PFSK-1 (cell line): ENCODE data around the gene GPC4.

ENCODE experiments used
- POLR2AphosphoS5 ChIP-seq: IDR thresholded peaks from 2 replicates; pipeline ENCODE4 v1.6.1; 2012; ENCODE audit warnings: low read depth, mild to moderate bottlenecking, control low read depth, low read length, moderate library complexity
- SIN3A ChIP-seq: IDR thresholded peaks from 2 replicates; pipeline ENCODE4 v1.6.1; 2012; ENCODE audit warnings: mild to moderate bottlenecking, low read length, moderate library complexity, borderline replicate concordance; ENCODE audit not compliant: insufficient read depth
- TAF1 ChIP-seq: IDR thresholded peaks from 2 replicates; pipeline ENCODE4 v1.6.1; 2012; ENCODE audit warnings: low read length, control low read depth, borderline replicate concordance; ENCODE audit not compliant: insufficient read depth
- TF ChIP-seq, protein P1 (sequence below), 2 experiments: IDR thresholded peaks; 2 replicates each; pipeline versions ENCODE4 v1.6.1 to v1.8.0; 2011 to 2012; ENCODE audit warnings: low read depth in 2 of 2, low read length in 2 of 2, control low read depth in 1 of 2, inconsistent platforms in 1 of 2, mild to moderate bottlenecking in 1 of 2, moderate library complexity in 1 of 2; ENCODE audit not compliant: insufficient read depth in 1 of 2

DNA sequence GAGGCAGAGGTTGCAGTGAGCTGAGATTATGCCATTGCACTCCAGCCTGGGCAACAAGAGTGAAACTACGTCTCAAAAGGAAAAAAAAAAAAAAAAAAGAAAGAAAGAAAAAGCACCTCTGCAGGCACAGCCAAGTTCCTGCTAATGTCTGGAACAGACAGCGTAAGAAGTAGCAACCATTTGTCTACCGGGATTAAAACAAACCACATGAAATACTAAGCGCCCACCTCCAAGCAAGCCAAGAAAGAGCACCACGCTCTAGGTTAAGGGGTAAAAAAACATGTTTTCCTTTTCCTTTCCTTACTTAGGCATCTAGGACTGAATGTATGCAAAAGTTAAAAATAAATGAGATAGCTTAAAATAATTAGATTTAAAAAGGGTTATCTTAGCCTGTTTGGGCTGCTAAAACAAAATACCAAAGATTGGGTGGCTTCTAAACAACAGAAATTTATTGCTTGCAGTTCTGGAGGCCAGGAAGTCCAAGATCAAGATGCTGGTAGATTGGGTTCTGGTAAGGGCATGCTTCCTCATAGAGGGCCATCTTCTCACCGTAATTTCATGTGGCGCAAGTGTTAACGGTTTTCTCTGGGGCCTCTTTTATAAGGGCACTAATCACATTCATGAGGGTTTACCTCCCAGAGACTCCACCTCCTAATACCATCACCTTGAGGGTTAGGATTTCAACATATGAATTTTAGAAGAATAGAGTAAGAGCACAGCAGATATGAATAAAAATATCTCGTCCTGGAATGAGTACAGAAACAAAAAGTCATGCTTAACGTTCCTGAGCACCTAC lies 12.3 kb downstream of the GPC4 start:
- TF ChIP-seq POLR2AphosphoS5 (no peak), TAF1 (no peak), SIN3A (no peak)
- TF ChIP-seq, protein P1, sequence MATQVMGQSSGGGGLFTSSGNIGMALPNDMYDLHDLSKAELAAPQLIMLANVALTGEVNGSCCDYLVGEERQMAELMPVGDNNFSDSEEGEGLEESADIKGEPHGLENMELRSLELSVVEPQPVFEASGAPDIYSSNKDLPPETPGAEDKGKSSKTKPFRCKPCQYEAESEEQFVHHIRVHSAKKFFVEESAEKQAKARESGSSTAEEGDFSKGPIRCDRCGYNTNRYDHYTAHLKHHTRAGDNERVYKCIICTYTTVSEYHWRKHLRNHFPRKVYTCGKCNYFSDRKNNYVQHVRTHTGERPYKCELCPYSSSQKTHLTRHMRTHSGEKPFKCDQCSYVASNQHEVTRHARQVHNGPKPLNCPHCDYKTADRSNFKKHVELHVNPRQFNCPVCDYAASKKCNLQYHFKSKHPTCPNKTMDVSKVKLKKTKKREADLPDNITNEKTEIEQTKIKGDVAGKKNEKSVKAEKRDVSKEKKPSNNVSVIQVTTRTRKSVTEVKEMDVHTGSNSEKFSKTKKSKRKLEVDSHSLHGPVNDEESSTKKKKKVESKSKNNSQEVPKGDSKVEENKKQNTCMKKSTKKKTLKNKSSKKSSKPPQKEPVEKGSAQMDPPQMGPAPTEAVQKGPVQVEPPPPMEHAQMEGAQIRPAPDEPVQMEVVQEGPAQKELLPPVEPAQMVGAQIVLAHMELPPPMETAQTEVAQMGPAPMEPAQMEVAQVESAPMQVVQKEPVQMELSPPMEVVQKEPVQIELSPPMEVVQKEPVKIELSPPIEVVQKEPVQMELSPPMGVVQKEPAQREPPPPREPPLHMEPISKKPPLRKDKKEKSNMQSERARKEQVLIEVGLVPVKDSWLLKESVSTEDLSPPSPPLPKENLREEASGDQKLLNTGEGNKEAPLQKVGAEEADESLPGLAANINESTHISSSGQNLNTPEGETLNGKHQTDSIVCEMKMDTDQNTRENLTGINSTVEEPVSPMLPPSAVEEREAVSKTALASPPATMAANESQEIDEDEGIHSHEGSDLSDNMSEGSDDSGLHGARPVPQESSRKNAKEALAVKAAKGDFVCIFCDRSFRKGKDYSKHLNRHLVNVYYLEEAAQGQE (IDR thresholded peaks at IDR 0.05; ENCODE audit: insufficient read depth in 1 of 2, low read depth in 2 of 2, low read length in 2 of 2), result no peak
